ENCODE results near the gene FLRT1.

Gene FLRT1

GRCh38 chr11:64000740-64001483 lies 34.8 kb upstream of the FLRT1 start:
- H3F3A ChIP-seq (ENCODE audit: insufficient read depth, low read length) = no peaks in the 10 kb centered on the region
- H2AFZ ChIP-seq (ENCODE audit: low read length) = no peak overlapping the region
- H3K27me3 ChIP-seq (replicated peaks; ENCODE audit: insufficient read depth, low read length) = no peaks in the 10 kb centered on the region
- no peaks in the 10 kb centered on the region for H3K9me3 ChIP-seq (replicated peaks; ENCODE audit: insufficient read depth, low read length)
- H3K4me2 ChIP-seq (ENCODE audit: low read depth, low read length) = peak overlapping the region; percentile 64; the same call in 1 of the 2 replicates
- no peaks in the 10 kb centered on the region; the same call in 1 of the 2 replicates for H3K36me3 ChIP-seq (replicated peaks; ENCODE audit: insufficient read depth, low read length)
- no peaks in the 10 kb centered on the region for H3K9me2 ChIP-seq (replicated peaks; ENCODE audit: insufficient read depth, low read length)
- no peaks in the 10 kb centered on the region for H3K4me1 ChIP-seq (ENCODE audit: low read length)
- TF ChIP-seq EZH2phosphoT487 (IDR thresholded peaks at IDR 0.05; ENCODE audit: low read length) (no peak), EZH2 (optimal IDR thresholded peaks at IDR 0.05; ENCODE audit: low read depth, low read length) (no peak)
- TF ChIP-seq, protein P1, sequence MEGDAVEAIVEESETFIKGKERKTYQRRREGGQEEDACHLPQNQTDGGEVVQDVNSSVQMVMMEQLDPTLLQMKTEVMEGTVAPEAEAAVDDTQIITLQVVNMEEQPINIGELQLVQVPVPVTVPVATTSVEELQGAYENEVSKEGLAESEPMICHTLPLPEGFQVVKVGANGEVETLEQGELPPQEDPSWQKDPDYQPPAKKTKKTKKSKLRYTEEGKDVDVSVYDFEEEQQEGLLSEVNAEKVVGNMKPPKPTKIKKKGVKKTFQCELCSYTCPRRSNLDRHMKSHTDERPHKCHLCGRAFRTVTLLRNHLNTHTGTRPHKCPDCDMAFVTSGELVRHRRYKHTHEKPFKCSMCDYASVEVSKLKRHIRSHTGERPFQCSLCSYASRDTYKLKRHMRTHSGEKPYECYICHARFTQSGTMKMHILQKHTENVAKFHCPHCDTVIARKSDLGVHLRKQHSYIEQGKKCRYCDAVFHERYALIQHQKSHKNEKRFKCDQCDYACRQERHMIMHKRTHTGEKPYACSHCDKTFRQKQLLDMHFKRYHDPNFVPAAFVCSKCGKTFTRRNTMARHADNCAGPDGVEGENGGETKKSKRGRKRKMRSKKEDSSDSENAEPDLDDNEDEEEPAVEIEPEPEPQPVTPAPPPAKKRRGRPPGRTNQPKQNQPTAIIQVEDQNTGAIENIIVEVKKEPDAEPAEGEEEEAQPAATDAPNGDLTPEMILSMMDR (IDR thresholded peaks at IDR 0.05; ENCODE audit: low read length) = 0 out of 2 replicates have a peak, but pooled peaks have one; percentile 5
- no peak overlapping the region for H3K27ac ChIP-seq (ENCODE audit: low read length)
- DNase-seq = no peak
- peak overlapping the region; percentile 43 for H3K4me3 ChIP-seq (ENCODE audit: low read length)
- H3K9ac ChIP-seq (ENCODE audit: low read length) = peak overlapping the region; percentile 3; the same call in 1 of the 2 replicates
- no peaks in the 10 kb centered on the region for H4K20me1 ChIP-seq (ENCODE audit: insufficient read depth, low read length)
- H3K79me2 ChIP-seq (ENCODE audit: low read length) = no peaks in the 10 kb centered on the region

- DNase-seq = no peak
- H3K4me2 ChIP-seq (ENCODE audit: low read depth, low read length) = no peak overlapping the region
- no peaks in the 10 kb centered on the region for H3K4me1 ChIP-seq (ENCODE audit: low read length)
- no peaks in the 10 kb centered on the region for H3K79me2 ChIP-seq (ENCODE audit: low read length)
- peaks cover 7% of the 10 kb centered on the region for H3K27me3 ChIP-seq (replicated peaks; ENCODE audit: insufficient read depth, low read length)
- no peak for TF ChIP-seq EZH2 (optimal IDR thresholded peaks at IDR 0.05; ENCODE audit: low read depth, low read length)
- TF ChIP-seq, protein P1 (IDR thresholded peaks at IDR 0.05; ENCODE audit: low read length) = no peak
- H3K9me2 ChIP-seq (replicated peaks; ENCODE audit: insufficient read depth, low read length) = no peaks in the 10 kb centered on the region
- no peaks in the 10 kb centered on the region; the same call in 1 of the 2 replicates for H3K36me3 ChIP-seq (replicated peaks; ENCODE audit: insufficient read depth, low read length)
- no peaks in the 10 kb centered on the region for H3K9me3 ChIP-seq (replicated peaks; ENCODE audit: insufficient read depth, low read length)
- no peak overlapping the region for H3K4me3 ChIP-seq (ENCODE audit: low read length)
- H4K20me1 ChIP-seq (ENCODE audit: insufficient read depth, low read length) = no peaks in the 10 kb centered on the region
- H2AFZ ChIP-seq (ENCODE audit: low read length) = no peak overlapping the region
- H3K9ac ChIP-seq (ENCODE audit: low read length) = no peak overlapping the region
- H3F3A ChIP-seq (ENCODE audit: insufficient read depth, low read length) = no peaks in the 10 kb centered on the region
- H3K27ac ChIP-seq (ENCODE audit: low read length) = no peak overlapping the region
These were observed 34.0 kb upstream of the FLRT1 start for GRCh38 chr11:64001484-64002420.

DNA sequence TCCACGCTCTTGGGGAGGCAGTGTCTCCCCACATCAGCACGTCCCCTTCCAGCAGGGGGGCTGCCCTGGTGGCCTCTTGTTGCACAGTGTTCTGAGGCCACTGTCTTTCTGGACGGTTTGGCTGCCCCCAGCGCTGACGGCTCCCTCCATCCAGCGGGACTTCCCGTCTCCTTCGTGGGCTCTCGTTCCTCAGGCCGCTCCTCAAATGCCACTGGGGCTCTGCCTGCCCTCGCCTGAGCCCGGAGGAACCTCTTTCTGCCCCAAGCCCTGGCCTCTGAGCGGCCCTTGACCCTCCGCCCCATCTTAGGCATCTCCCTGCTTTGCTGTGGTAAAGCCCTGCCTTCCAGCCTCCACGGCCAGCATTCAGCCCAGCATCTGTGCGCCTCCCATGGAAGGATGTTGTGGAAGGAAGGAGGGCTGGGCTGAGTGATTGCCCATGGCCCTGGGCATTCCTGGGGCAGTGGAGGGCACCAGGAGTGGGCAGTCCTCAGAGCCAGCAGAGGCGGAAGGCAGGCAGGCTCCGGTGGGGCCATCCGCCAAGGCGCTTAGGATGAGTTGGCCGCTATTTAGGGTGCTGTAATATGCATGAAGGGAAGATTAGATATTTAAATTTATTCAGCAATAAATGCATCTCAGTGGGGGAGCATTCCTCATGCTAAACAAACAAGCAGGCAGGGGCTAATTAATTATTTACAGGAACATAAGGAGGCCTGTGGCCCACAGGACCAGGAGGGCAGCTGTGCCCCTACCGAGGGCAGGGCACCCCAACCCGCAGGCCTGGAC lies 31.7 kb upstream of the FLRT1 start:
- Histone ChIP-seq H4K20me1 (ENCODE audit: insufficient read depth, low read length) (no peaks in the 10 kb centered on the region), H3K4me2 (ENCODE audit: low read depth, low read length) (no peak overlapping the region), H3K79me2 (ENCODE audit: low read length) (no peaks in the 10 kb centered on the region), H3K4me3 (ENCODE audit: low read length) (no peak overlapping the region), H3K27me3 (replicated peaks; ENCODE audit: insufficient read depth, low read length) (peaks cover 26% of the 10 kb centered on the region), H3K27ac (ENCODE audit: low read length) (no peak overlapping the region), H2AFZ (ENCODE audit: low read length) (no peak overlapping the region), H3K9me2 (replicated peaks; ENCODE audit: insufficient read depth, low read length) (no peaks in the 10 kb centered on the region), H3K9me3 (replicated peaks; ENCODE audit: insufficient read depth, low read length) (no peaks in the 10 kb centered on the region), H3F3A (ENCODE audit: insufficient read depth, low read length) (no peaks in the 10 kb centered on the region), H3K36me3 (replicated peaks; ENCODE audit: insufficient read depth, low read length) (no peaks in the 10 kb centered on the region), H3K9ac (ENCODE audit: low read length) (no peak overlapping the region), H3K4me1 (ENCODE audit: low read length) (no peaks in the 10 kb centered on the region)
- TF ChIP-seq EZH2phosphoT487 (IDR thresholded peaks at IDR 0.05; ENCODE audit: low read length) = no peak
- no peak for TF ChIP-seq EZH2 (optimal IDR thresholded peaks at IDR 0.05; ENCODE audit: low read depth, low read length)
- TF ChIP-seq, protein P1 (IDR thresholded peaks at IDR 0.05; ENCODE audit: low read length) = no peak
- no peak for DNase-seq
